ENCODE results near the gene SCN2A. TPM values are rescaled to one million over a fixed set of nuclear protein-coding genes. Genes with fewer than 3 reads are reported as not detected.

SCN2A gene
- total RNA-seq, 1 donor from 2014 or later, result 0.20 TPM

DNA sequence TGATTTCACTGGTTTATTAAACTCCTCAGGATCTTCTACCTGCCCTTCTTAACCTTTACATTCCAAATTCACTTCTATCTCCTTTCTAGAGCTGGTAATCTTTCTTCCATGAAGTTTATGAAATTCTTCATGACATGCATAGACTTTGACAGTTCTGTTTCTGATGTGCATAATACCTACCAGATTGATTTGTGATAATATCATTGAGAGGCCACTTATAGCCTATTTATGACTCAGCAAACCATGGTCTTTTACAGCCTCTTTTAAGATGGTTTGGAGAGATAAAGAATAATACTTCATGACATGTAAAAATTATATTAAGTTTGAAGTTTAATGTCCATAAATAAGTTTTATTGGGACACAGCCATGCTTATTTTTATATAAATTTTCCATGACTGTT is 14.0 kb downstream of the SCN2A start:
- no peak for DNase-seq

DNA sequence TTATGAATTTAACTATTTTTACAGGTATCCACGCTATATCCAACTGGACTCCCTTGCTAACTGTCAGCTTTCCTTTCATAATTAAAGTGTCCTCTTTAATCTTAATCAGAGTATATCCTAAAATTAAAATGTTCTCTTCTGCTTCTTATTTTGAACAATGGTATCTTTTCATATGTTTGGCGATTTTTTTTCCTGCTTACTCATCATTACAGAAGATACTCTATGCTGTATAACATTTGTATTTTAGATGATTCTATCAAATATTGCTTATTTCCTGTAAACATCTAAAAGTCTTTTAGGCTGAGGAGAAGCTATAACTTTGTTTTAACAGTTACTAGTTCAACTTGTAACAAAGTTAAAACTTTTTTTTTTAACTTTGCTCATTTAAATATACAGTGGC is 17.4 kb downstream of the SCN2A start:
- no peak for DNase-seq

DNA sequence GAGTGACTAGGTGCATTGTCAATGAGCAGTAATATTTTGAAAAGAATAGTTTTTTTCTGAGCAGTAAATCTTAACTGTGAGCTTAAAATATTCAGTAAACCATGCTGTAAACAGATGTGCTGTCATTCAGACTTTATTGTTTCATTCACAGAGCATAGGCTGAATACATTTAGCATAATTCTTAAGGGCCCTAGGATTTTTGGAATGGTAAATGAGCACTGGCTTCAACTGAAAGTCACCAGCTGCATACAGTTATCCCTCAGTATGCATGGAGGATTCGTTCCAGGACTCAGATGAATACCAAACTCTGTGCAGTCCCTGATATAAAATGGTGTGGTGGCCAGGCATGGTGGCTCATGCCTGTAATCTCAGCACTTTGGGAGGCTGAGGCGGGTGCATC is 21.1 kb downstream of the SCN2A start:
- peak; percentile 23 for DNase-seq

DNA sequence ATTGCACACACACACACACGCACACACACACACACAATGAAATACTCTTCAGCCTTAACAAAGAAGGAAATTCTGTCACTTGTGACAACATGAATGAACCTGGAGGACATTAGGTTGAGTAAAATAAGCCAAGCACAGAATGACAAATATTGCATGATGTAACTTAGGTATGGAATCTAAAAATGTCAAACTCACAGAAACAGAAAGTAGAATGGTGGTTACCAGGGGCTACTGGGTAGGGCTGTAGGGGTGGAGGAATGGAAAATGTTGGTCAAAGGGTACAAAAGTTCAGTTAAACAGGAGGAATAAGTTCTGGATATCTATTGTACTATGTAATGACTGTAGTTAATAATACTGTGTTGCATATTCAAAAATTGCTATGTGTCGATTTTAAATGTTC is 29.5 kb downstream of the SCN2A start:
- no peak for DNase-seq

DNA sequence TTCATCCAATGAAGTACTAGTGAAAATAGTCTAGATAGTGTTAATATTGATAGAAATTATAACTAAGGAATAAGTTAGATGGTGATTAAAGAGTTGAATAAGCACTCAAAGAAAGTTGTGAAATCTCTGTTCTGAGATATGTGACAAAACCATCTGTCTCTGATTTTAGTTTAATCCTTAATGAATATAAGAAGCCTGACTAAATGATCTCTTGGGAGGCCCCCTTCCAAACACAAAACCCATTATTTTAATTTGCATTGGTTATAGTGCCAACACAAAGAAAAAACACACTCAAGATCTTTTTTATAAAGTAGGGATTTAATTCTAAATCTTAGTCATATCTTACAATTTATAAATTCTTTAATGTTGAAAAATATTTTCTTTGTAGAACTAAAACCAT is 34.0 kb downstream of the SCN2A start:
- no peak for DNase-seq

DNA sequence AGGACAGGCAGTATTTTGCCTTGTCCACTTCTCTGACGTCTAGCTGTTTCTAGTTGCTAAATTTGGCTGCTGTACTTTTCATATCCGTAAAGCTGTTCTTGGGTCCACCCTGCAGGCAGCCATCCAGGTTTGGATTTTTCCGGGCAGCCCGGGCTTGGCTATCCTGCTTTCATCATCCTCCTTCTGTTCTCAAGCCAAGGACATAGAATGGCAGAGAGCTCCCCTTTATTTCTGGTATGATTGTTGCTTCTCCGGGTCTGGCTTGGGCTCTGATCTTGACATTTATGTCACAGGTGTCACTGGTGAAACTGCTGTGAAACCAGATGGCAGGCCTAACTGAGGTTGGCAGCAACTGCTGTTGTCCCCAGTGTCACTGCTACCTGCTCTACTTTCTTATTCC is 35.5 kb downstream of the SCN2A start:
- no peak for DNase-seq

DNA sequence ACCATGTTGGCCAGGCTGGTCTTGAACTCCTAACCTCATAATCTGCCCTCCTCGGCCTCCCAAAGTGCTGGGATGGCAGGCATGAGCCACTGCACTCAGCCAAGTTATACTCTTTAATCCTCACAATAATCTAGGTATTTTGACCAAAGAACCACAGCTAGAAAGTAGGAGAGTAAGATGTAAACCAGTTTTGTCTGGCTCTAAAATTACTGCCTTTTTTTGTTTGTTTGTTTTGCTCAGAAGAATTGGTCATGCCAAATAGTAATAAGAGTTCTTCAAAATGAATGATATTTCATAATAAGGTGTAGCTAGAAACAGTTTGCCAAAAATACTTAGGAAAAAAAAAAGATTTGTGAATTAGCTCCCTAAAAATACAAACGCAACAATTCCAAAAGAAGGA is 36.7 kb downstream of the SCN2A start:
- no peak for DNase-seq

DNA sequence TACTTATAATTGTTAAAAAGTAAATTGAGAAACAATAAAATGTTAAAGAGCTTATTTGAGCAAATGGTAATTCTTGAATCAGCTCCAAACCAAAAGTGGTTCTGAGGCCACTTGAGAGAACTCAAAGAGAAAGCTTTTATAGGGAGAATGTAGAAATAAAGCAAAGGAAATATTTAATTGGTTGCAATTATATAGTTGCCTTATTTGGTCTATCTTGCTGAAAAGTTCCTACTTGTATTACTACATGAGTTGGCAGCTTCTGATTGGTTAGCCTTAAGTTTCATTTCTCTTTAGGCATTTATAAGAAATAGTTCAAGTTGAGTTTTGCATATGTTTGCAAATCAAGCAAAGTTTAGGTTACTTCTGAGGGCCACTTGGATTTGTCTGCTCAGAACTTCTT is 38.1 kb downstream of the SCN2A start:
- no peak for DNase-seq

DNA sequence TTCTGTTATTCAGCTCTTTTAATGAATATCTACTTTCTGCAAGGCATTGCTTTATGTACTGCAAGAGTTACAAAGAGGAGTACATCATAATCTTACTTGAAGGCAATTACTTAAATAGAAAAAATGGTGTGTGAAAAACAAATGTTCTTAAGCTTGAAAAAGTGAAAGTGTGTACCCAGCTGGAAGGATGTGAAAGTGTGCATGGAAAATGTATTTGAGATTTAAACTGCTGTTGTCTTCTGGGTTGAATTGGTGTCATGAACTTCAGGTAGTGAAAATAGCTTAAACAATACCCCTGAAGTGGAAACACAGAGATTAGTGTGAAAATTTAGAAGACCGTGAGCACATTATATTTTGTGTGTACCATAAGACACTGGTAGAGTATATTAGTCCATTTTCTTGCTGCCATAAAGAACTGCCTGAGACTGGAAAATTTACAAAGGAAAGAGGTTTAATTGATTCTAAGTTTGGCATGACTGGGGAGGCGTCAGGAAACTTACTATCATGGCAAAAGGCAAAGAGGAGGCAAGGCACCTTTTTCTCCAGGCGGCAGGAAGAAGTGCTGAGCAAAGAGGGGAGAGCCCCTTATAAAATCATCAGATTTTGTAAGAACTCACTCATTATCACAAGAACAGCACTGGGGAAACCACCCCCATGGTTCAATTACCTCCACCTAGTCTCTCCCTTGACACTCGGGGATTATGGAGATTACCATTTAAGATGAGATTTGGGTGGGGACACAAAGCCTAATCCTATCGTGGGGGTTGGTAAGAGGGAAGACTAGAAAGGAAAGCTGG is 38.8 kb downstream of the SCN2A start:
- no peak for DNase-seq

DNA sequence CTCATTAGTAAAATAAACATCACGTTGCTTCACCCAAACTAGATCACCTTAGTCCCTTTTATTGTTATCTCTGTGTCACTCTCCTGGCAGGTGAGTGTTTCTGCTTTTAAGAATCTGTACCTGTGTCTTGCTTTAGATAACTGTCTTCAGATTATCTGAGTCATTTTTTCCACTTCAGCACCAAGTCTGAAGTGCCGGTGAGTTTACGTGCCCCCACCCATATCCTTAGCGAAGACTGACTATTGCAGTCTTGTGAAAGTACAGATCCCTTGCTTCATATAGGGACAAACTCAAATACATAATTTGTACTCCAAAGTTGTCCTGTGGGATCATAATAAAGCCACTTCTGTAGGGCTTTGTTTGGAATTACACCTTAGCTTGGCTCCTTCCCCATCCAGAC is 41.1 kb downstream of the SCN2A start:
- no peak for DNase-seq

DNA sequence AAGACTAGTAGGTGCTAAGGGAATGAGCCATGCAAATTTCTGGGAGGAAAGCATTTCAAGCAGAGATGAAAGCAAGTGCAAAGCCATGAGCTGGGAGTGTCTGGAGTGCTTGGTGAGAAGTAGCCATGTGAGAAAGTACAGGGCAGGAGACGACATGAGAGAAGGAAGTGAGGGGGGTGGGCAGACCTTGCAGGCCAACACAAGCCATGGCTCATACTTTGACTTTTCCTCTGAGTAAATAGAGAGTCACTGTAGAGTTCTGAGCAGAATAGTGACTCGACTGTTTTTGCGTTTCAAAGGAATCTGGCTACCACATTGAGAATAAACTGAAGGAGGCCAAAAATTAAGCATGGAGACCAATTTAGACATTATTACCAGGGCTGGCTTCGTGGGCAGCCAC is 42.2 kb downstream of the SCN2A start:
- DNase-seq, result no peak

DNA sequence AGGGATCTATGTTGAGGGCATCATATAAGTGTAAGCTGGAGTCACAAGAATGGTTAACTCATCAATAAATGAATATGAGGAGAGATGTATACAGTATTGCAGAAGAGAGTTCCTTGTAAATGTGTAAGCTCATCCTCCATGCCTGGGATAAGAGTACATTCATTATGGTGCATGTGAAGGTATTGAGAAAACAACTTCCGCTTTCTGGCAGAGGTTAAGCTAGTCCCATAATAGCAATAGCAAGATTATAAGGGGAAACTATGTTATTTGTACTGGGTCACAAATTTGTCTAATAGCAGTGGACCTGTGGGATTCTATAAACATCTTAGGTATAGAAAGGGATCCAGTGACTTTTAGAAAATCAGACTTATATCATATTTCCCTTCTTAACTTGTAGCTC is 44.1 kb downstream of the SCN2A start:
- no peak for DNase-seq

DNA sequence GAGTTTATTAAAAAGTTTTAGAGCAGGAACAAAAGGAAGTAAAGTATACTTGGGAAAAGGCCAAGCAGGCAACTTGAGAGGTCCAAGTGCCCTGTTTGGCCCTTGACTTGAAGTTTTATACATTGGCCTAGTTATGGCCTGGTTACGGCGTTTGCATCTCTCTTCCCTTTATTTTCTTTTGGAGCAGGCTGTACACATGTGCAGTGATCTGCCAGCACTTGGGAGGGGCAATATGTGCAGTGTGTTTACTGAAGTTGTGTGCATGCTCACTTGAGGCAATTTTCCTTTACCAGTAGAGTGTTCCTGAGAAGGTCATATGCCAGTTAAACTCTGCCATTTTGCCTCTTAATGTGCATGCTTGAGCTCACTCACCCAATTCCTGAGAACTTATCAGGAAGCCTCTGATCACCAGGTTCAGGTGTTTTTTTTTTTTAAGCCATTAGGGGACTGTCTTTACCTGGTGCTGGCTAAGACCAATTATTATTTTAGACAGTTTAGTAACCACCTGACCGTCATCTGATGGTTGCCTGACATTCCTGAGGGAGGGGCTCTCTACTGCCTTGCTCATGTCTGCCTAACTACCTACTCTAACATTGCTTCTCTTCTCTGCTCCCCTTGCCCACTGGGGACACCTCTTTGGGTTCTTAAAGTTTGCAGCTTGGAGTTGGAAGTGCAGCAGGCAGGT is 48.0 kb downstream of the SCN2A start:
- DNase-seq, result no peak

DNA sequence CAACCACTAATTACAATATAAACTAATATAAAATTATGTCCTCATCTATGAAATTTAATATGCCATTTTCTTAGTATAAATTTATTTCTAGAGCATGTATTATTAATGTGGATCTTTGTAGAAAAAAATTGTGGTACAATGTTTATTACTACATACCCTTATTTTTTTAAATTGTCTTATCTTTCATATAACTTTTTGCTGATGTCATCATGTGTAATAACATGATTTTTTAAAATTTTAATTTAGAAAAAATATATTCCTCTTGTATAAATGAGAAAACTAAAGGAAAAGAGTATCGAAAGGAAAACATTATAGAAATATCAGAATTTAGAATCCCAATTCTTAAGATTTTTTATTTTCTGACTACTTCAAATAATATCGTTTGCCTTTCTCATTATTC is 49.9 kb downstream of the SCN2A start:
- no peak for DNase-seq

DNA sequence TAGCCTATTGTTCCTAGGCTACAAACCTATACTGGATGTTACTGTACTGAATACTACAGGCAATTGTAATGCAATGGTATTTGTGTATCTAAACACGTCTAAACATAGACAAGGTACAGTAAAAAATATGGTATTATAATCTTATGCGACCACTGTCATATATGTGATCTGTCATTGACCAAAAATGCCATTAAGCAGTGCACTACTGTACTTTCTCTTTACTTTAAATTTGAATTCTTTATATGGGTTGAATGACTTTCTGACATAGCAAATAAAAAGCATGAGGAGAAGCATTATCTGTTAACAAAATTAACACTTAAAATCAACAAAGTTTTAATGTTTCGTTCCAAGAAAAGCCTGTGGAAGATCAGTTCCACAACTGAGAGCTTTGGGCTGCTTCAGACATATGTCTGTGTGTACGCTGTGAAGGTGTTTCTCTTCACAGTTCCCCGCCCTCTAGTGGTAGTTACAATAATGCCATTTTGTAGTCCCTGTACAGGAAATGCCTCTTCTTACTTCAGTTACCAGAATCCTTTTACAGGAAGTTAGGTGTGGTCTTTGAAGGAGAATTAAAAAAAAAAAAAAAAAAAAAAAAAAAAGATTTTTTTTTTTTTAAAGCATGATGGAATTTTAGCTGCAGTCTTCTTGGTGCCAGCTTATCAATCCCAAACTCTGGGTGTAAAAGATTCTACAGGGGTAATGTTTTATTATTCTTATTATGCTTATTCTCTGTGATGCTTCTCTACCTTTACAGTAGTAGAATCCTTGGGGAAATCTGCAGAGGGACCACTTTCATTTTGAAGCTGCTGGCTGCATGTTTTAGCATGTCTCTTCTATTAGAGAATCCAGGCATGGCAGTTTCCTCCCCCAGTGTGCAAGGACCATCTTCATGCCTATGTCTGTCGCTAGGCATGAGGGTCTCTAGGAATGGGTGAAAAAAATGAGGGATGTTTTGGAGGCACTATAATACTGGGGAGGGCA is 54.5 kb downstream of the SCN2A start:
- peak; percentile 45 for DNase-seq

DNA sequence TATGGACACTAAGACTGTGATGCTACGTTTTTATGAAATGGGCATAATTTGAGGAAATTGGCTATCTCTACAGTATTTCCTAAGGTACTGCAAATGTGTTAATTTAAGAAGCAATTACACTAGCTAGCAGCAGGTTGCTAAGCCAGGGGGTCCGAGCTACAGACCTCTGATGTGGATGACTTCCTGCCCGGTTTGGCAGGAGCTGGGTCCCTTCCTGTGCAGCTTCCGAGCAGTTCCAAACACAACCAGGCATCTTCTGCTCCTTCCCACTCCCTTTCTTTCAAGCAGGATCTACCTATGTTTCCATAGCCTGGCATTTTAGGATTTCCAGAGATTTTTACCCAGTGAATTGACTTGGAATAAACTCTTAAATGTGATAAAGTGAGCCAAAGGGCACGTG is 55.7 kb downstream of the SCN2A start:
- DNase-seq, result no peak

DNA sequence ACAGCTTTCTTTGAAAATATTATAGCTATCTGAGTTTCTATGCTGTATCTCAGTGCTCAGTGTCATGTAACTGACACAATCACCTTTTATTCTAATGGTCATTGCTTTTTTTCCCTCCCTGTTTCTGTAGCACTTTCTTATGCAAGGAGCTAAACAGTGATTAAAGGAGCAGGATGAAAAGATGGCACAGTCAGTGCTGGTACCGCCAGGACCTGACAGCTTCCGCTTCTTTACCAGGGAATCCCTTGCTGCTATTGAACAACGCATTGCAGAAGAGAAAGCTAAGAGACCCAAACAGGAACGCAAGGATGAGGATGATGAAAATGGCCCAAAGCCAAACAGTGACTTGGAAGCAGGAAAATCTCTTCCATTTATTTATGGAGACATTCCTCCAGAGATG is 56.4 kb downstream of the SCN2A start:
- DNase-seq, result no peak

DNA sequence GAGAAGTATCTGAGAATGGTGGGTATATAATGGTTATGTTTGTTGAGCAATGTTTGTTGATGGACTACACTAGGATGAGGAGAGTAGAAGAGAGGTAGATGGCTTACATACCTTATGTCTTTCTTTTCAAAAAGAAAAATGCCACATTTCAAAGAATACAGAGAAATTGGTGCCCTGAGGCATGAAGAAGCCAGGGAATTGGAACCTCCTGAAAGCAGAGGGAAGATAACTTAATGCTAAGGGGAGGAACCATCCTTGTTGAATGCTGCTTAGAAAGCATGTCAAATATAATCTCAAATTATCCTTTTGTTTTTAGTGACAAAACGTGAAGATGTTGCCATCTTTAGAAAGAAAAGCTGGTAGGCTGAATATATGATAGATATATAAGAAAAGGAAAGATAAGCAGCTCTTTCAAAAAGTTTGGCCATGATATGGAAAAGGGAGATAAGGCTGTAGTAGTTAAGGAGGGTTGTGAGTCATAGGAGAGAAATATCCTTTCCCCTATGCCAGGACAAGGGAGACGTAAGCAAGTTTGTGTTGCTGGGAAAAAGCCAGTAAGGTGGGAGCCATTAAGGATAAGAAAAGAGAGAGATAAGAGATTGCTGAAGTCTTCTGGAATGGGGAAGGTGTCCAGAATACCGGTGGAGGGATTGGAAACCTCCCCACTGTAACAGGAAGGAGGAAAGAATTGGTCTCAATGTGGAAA is 66.3 kb downstream of the SCN2A start:
- no peak for DNase-seq

DNA sequence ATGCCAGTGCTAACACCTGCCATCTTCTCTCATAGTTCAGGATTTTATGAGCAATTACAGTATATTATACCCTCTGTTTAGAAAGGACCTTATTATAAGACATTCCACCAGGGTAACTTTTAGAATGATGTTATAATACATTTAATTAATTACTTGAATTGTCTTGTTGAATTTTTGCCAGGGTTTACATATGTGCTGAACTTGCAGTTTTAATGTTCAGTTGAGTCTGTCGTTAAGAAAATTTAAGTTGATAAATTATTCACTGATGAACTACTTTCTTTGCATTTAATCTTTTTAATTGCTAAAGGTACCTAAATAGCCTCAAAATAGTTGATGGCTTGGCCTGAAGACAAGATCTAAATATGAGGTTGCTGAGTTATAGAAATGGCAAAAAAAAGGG is 68.1 kb downstream of the SCN2A start:
- no peak for DNase-seq

DNA sequence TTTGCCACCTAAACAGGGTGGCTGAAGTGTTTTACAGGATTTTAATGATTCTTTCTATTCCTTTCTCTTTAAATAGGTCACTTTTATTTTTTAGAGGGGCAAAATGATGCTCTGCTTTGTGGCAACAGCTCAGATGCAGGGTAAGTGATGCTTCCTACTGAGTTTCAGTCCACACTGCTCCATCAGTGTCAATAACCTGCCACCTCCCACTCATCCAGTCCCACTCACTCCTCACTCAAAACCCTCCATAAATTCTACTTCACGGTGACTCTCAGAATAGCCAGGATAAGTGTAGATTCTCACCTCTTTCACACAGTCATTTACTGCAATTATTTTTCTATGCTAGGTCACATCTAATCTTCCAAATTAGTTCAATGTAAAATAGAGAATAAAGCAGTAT is 72.7 kb downstream of the SCN2A start:
- no peak for DNase-seq

DNA sequence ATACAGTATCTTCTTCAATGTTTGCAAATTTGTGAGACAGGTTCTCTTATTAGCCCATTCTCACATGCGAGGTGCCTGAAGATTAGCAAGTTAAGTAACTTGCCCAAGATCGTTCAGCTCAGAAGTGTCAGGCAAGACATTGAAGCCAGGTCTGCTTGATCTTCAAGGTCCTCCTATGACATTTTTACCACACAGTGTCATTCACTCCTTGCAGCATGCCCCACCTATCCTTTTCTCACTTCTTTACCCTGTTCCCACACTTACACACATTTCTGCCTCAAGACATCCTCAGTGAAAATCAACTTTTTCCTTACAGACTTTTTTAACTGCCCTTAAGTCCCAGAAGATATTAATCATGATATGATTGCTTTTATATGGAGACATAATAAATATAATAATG is 73.8 kb downstream of the SCN2A start:
- no peak for DNase-seq

DNA sequence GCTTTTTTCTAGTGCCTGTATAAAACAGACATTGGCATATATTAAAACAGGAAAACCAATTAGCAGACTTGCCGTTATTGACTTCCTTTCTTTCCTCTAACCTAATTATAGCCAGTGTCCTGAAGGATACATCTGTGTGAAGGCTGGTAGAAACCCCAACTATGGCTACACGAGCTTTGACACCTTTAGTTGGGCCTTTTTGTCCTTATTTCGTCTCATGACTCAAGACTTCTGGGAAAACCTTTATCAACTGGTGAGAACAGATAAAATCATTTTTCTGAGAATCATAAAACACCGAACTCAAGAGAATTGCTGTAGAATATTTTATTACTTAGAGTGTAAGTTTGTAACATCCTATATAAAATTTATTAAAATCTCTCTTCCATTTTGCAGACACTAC is 74.3 kb downstream of the SCN2A start:
- DNase-seq, result no peak

All from skin of body (tissue), 2 donors.